Stomach smooth muscle (tissue), 2 donors: ENCODE data around the gene COP1.

Source experiments
- H3K27ac ChIP-seq: one replicate; pipeline ENCODE4 v1.7.0; 2013; ENCODE audit warnings: mild to moderate bottlenecking, low read length, inconsistent platforms
- H3K27me3 ChIP-seq, 2 donors: one replicate each; pipeline ENCODE4 v1.7.0; 2013; ENCODE audit warnings: low read length in 2 of 2; ENCODE audit not compliant: insufficient read depth in 2 of 2, control insufficient read depth in 1 of 2
- H3K36me3 ChIP-seq, 2 donors: one replicate each; pipeline ENCODE4 v1.7.0; 2013; ENCODE audit warnings: low read length in 2 of 2; ENCODE audit not compliant: control insufficient read depth in 2 of 2, insufficient read depth in 2 of 2
- H3K4me1 ChIP-seq: one replicate; pipeline ENCODE4 v1.7.0; 2013; ENCODE audit warnings: low read length; ENCODE audit not compliant: control insufficient read depth, insufficient read depth
- H3K4me3 ChIP-seq, 2 donors: one replicate each; pipeline ENCODE4 v1.7.0; 2013; ENCODE audit warnings: low read length in 2 of 2
- H3K9ac ChIP-seq, 2 donors: one replicate each; pipeline ENCODE4 v1.7.0; 2013; ENCODE audit warnings: low read length in 2 of 2, mild to moderate bottlenecking in 1 of 2
- H3K9me3 ChIP-seq, 2 donors: one replicate each; pipeline ENCODE4 v1.7.0; 2013; ENCODE audit warnings: low read length in 2 of 2; ENCODE audit not compliant: control insufficient read depth in 2 of 2
- donor health status: healthy.
- donor health status: Pancreatic carcinoma.

The COP1 gene

GRCh38 chr1:176136891-176137290 is 70.2 kb downstream of the COP1 start:
- no peaks in the 10 kb centered on the region for H3K27me3 ChIP-seq
- no peak overlapping the region for H3K27ac ChIP-seq
- H3K36me3 ChIP-seq, result no peaks in the 10 kb centered on the region
- H3K4me1 ChIP-seq, result no peaks in the 10 kb centered on the region
- H3K9me3 ChIP-seq, result no peaks in the 10 kb centered on the region
- H3K9ac ChIP-seq, result no peak overlapping the region
- H3K4me3 ChIP-seq, result no peak overlapping the region

GRCh38 chr1:176134666-176135065 is 72.4 kb downstream of the COP1 start:
- H3K36me3 ChIP-seq, result no peaks in the 10 kb centered on the region
- H3K9me3 ChIP-seq, result no peaks in the 10 kb centered on the region
- H3K4me3 ChIP-seq, result no peak overlapping the region
- no peaks in the 10 kb centered on the region for H3K27me3 ChIP-seq
- H3K27ac ChIP-seq, result no peak overlapping the region
- H3K4me1 ChIP-seq, result no peaks in the 10 kb centered on the region
- no peak overlapping the region for H3K9ac ChIP-seq

- no peak overlapping the region for H3K4me3 ChIP-seq
- no peak overlapping the region for H3K27ac ChIP-seq
- H3K36me3 ChIP-seq, result no peaks in the 10 kb centered on the region
- no peaks in the 10 kb centered on the region for H3K4me1 ChIP-seq
- no peaks in the 10 kb centered on the region for H3K27me3 ChIP-seq
- H3K9ac ChIP-seq, result no peak overlapping the region
- H3K9me3 ChIP-seq, result no peaks in the 10 kb centered on the region
These were observed 84.8 kb downstream of the COP1 start for GRCh38 chr1:176122282-176122681.

GRCh38 chr1:176119549-176119948 is 87.5 kb downstream of the COP1 start:
- no peaks in the 10 kb centered on the region for H3K36me3 ChIP-seq
- no peaks in the 10 kb centered on the region for H3K9me3 ChIP-seq
- H3K27me3 ChIP-seq, result no peaks in the 10 kb centered on the region
- H3K27ac ChIP-seq, result no peak overlapping the region
- no peaks in the 10 kb centered on the region for H3K4me1 ChIP-seq
- no peak overlapping the region for H3K9ac ChIP-seq
- no peak overlapping the region for H3K4me3 ChIP-seq

- no peaks in the 10 kb centered on the region for H3K4me1 ChIP-seq
- no peak overlapping the region for H3K9ac ChIP-seq
- no peaks in the 10 kb centered on the region for H3K27me3 ChIP-seq
- H3K27ac ChIP-seq, result no peak overlapping the region
- H3K36me3 ChIP-seq, result peaks cover 0 to 3% of the 10 kb centered on the region in 2 donors
- H3K4me3 ChIP-seq, result no peak overlapping the region
- H3K9me3 ChIP-seq, result no peaks in the 10 kb centered on the region
These were observed 88.1 kb downstream of the COP1 start for GRCh38 chr1:176118985-176119384.

- Histone ChIP-seq H3K9me3 (no peaks in the 10 kb centered on the region), H3K27me3 (no peaks in the 10 kb centered on the region), H3K36me3 (peaks cover 0 to 3% of the 10 kb centered on the region in 2 donors)
These were observed 95.3 kb downstream of the COP1 start for GRCh38 chr1:176111835-176112234.

GRCh38 chr1:176110203-176110602 is 96.9 kb downstream of the COP1 start:
- no peak overlapping the region for H3K9ac ChIP-seq
- peaks cover 0 to 3% of the 10 kb centered on the region in 2 donors for H3K36me3 ChIP-seq

More at GRCh38 chr1:176111835-176112234, 95.3 kb downstream of the COP1 start:
- Histone ChIP-seq H3K9ac (no peak overlapping the region), H3K4me1 (no peaks in the 10 kb centered on the region), H3K4me3 (no peak overlapping the region), H3K27ac (no peak overlapping the region)

GRCh38 chr1:176102768-176103350 is 104.2 kb downstream of the COP1 start:
- Histone ChIP-seq H3K9ac (no peak overlapping the region), H3K36me3 (peaks cover 6 to 14% of the 10 kb centered on the region in 2 donors), H3K9me3 (peaks cover 0 to 5% of the 10 kb centered on the region in 2 donors), H3K4me1 (no peaks in the 10 kb centered on the region), H3K4me3 (no peak overlapping the region), H3K27me3 (no peaks in the 10 kb centered on the region), H3K27ac (no peak overlapping the region)

More at GRCh38 chr1:176110203-176110602, 96.9 kb downstream of the COP1 start:
- H3K4me3 ChIP-seq, result no peak overlapping the region
- H3K9me3 ChIP-seq, result no peaks in the 10 kb centered on the region
- H3K4me1 ChIP-seq, result no peaks in the 10 kb centered on the region
- no peak overlapping the region for H3K27ac ChIP-seq
- H3K27me3 ChIP-seq, result no peaks in the 10 kb centered on the region

- no peak overlapping the region for H3K4me3 ChIP-seq
- no peak overlapping the region for H3K27ac ChIP-seq
- no peaks in the 10 kb centered on the region for H3K4me1 ChIP-seq
- peaks cover 0 to 5% of the 10 kb centered on the region in 2 donors for H3K9me3 ChIP-seq
- no peaks in the 10 kb centered on the region for H3K27me3 ChIP-seq
- H3K36me3 ChIP-seq, result peaks cover 6 to 14% of the 10 kb centered on the region in 2 donors
- H3K9ac ChIP-seq, result no peak overlapping the region
These were observed 105.0 kb downstream of the COP1 start for GRCh38 chr1:176101951-176102642.

GRCh38 chr1:176098560-176098959 is 108.5 kb downstream of the COP1 start:
- no peaks in the 10 kb centered on the region for H3K27me3 ChIP-seq
- no peak overlapping the region for H3K9ac ChIP-seq
- H3K27ac ChIP-seq, result no peak overlapping the region
- H3K4me3 ChIP-seq, result no peak overlapping the region
- no peaks in the 10 kb centered on the region for H3K4me1 ChIP-seq
- peaks cover 0 to 5% of the 10 kb centered on the region in 2 donors for H3K9me3 ChIP-seq
- peaks cover 6 to 14% of the 10 kb centered on the region in 2 donors for H3K36me3 ChIP-seq

- no peaks in the 10 kb centered on the region for H3K4me1 ChIP-seq
- H3K9ac ChIP-seq, result no peak overlapping the region
- no peaks in the 10 kb centered on the region for H3K27me3 ChIP-seq
- H3K9me3 ChIP-seq, result peaks cover 0 to 5% of the 10 kb centered on the region in 2 donors
- no peak overlapping the region for H3K4me3 ChIP-seq
- no peak overlapping the region for H3K27ac ChIP-seq
- peaks cover 6 to 14% of the 10 kb centered on the region in 2 donors for H3K36me3 ChIP-seq
These were observed 111.1 kb downstream of the COP1 start for GRCh38 chr1:176096015-176096414.
